Kidney epithelial cell (primary cell): Measurements from ENCODE around the gene KIF5A. TPM values are rescaled to one million over a fixed set of nuclear protein-coding genes. Genes with fewer than 3 reads are reported as not detected.

Source experiments
- DNase-seq: peaks from one replicate; pipeline ENCODE4 v3.0.0-alpha.2; 2010; ENCODE audit warnings: low read depth
- H3K27me3 ChIP-seq: 2 replicates; pipeline ENCODE4 v1.6.0; 2011; ENCODE audit warnings: low read length; ENCODE audit not compliant: control insufficient read depth, insufficient read depth
- H3K36me3 ChIP-seq: 2 replicates; pipeline ENCODE4 v1.5.1; 2011; ENCODE audit warnings: low read length; ENCODE audit not compliant: control insufficient read depth, insufficient read depth
- H3K4me3 ChIP-seq: 2 replicates; pipeline ENCODE4 v1.5.1; 2011; ENCODE audit warnings: low read depth, mild to moderate bottlenecking, control low read depth, low read length
- CTCF ChIP-seq: IDR thresholded peaks from 2 replicates; pipeline ENCODE4 v1.5.1; 2011; ENCODE audit warnings: mild to moderate bottlenecking, moderate library complexity, low read length, control low read depth, inconsistent platforms; ENCODE audit not compliant: insufficient read depth, poor library complexity, severe bottlenecking
- total RNA-seq: library from RNA; depleted of rRNA; stranded (reverse); fragments of >200 nt; gene quantifications from 2 replicates; pipeline ENCODE4 v1.2.3, GENCODE V29; 2015

The KIF5A gene
- total RNA-seq, 1 donor from 2014 or later = 1.9 TPM

GRCh38 chr12:57539134-57539768 lies 10.6 kb upstream of the KIF5A start:
- no peak for TF ChIP-seq CTCF
- no peaks in the 10 kb centered on the region for H3K27me3 ChIP-seq
- H3K4me3 ChIP-seq = no peak overlapping the region
- H3K36me3 ChIP-seq = no peaks in the 10 kb centered on the region
- no peak for DNase-seq

DNA sequence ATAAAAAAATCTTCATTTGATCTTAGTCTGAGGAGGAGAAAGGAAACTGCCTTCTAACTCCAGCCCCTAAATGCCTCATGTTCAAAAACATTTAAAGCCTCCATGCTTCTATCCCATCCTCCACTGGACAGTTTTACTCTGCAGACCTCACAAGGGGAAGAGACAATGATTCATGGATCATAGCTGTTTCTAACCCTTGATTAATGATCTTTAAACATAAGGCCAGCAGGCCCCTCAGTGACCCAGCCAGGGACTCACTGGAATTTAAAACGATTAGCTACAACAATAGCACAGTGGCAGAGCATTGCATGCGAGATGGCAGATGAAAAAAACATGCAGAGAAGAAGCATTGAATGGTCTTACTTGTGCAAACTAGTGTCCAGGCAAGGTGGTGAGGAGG lies 8.8 kb upstream of the KIF5A start:
- DNase-seq = no peak
- H3K4me3 ChIP-seq = no peak overlapping the region
- H3K27me3 ChIP-seq = no peaks in the 10 kb centered on the region
- TF ChIP-seq CTCF = no peak
- H3K36me3 ChIP-seq = no peaks in the 10 kb centered on the region

GRCh38 chr12:57541717-57542116 lies 8.1 kb upstream of the KIF5A start:
- no peaks in the 10 kb centered on the region for H3K36me3 ChIP-seq
- H3K4me3 ChIP-seq = no peak overlapping the region
- no peak for DNase-seq
- H3K27me3 ChIP-seq = no peaks in the 10 kb centered on the region
- TF ChIP-seq CTCF = no peak

GRCh38 chr12:57543581-57543980 lies 6.3 kb upstream of the KIF5A start:
- Histone ChIP-seq H3K4me3 (no peak overlapping the region), H3K27me3 (peaks cover 3% of the 10 kb centered on the region), H3K36me3 (no peaks in the 10 kb centered on the region)
- no peak for DNase-seq
- no peak for TF ChIP-seq CTCF

GRCh38 chr12:57545809-57546437 lies 3.9 kb upstream of the KIF5A start:
- no peaks in the 10 kb centered on the region for H3K36me3 ChIP-seq
- TF ChIP-seq CTCF = no peak
- DNase-seq = no peak

More at GRCh38 chr12:57545809-57546437, 3.9 kb upstream of the KIF5A start:
- peaks cover 8% of the 10 kb centered on the region for H3K27me3 ChIP-seq
- H3K4me3 ChIP-seq = peak overlapping the region; percentile 85
